G401 (cell line): ENCODE results near the gene CCDC69. TPM values are rescaled to one million over a fixed set of nuclear protein-coding genes. Genes with fewer than 3 reads are reported as not detected.

ENCODE experiments used
- DNase-seq: peaks from one replicate; pipeline ENCODE4 v3.0.0-alpha.2; 2015; ENCODE audit warnings: low spot score
- in situ Hi-C: cut with HindIII; loops from 2 replicates; pipeline ENCODE4 v1.10.0; 2016; ENCODE audit warnings: low sequenced_read_pairs, mixed read lengths
- total RNA-seq: library from RNA; depleted of rRNA; stranded (reverse); fragments of >200 nt; shearing (Covaris generic); gene quantifications from 2 replicates; pipeline ENCODE4 v1.2.3, GENCODE V29; 2014

Gene CCDC69
- total RNA-seq, 1 experiment from 2014 or later: 3.9 TPM

- in situ Hi-C loops: no loop called here
- peak; percentile 8 for DNase-seq
Measured at GRCh38 chr5:151154931-151155774, 68.7 kb downstream of the CCDC69 start.

GRCh38 chr5:151153766-151154272 is 70.1 kb downstream of the CCDC69 start:
- no peak for DNase-seq
- in situ Hi-C loops: no loop called here

GRCh38 chr5:151153300-151153699 is 70.6 kb downstream of the CCDC69 start:
- in situ Hi-C loops: no loop called here
- peak; percentile 9 for DNase-seq

- in situ Hi-C loops: no loop called here
- DNase-seq: no peak
Measured at GRCh38 chr5:151151793-151152192, 72.1 kb downstream of the CCDC69 start.

GRCh38 chr5:151151263-151151660 is 72.6 kb downstream of the CCDC69 start:
- DNase-seq: no peak
- in situ Hi-C loops: no loop called here

DNA sequence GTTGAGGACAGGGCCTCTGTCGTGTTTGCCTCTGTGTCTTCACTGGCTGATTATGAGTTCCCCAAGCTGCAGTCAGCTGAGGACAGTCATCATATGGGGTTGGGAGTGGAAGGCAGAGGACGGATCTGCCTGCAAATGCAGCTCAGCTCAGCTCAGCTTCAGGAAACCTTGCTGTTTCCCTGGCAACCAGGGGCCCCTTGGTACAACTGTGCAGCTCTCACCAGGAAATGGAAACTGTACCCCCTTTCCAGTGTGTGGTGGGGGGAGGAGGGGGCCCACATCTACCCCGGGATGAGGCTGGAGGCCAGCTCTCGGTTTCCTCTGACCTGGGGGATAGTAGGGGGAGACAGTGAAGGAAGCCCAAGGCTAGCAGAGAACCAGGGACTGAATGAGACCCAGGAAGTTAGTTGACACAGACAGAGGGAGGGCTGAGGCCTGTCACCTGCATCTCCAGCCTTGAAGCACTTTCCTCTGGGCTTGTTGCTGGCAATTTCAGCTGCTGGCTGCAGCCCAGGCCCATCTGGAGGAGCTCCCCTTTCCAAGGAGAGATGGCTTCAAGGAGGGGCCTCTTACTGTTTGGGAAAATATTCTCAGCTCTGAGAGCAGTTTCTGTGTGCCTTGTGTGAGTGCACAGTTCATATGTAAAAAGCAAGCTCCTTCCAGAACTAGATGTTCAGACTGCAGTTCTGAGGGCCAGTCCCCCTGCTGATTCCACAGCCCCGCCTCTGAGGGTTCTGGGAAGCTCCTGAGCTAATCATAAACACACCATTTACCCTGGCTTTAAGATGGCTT is 73.2 kb downstream of the CCDC69 start:
- peak; percentile 76 for DNase-seq
- in situ Hi-C loops: no loop called here

DNA sequence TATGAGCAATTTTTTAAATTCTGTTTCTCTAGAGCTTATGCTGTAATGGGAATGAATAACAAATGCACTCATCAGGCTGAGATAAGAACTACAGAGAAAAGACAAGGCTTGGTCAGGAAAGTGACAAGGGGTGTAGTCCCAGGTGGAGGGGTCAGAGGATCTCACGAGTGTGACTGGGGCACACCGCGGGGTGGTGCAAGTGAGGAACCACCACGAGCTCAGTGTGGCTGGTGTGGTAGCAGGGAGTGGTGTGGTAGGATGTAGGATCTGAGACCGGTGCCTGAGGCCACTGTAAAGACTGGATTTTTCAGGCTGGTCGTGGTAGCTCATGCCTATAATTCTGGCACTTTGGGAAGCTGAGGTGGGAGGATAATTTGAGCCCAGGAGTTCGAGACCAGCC is 75.3 kb downstream of the CCDC69 start:
- in situ Hi-C loops: no loop called here
- no peak for DNase-seq

- DNase-seq: no peak
- in situ Hi-C loops: no loop called here
Measured at GRCh38 chr5:151147033-151147432, 76.9 kb downstream of the CCDC69 start.

DNA sequence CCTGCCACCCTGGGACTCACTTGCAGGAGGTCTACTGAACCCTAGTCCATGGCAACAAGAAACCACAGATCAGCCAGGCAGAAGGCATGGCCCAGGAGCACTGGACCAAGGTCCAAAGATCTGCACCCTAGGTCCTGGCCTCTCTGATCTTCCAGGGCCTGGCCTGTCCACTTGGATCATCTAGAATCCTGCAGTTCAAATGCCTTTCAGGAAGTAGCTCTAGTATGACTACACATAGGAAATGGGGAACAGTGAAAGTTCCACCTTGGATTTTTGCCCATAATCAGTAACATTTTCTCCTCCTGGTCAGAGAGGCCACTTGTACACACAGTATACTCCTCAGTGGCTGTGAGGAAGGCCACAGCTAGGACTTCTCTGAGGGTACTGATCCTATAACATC is 77.8 kb downstream of the CCDC69 start:
- in situ Hi-C loops: no loop called here

GRCh38 chr5:151144922-151145321 is 79.0 kb downstream of the CCDC69 start:
- in situ Hi-C loops: no loop called here
- no peak for DNase-seq

More for the DNA sequence above, 77.8 kb downstream of the CCDC69 start:
- no peak for DNase-seq

DNA sequence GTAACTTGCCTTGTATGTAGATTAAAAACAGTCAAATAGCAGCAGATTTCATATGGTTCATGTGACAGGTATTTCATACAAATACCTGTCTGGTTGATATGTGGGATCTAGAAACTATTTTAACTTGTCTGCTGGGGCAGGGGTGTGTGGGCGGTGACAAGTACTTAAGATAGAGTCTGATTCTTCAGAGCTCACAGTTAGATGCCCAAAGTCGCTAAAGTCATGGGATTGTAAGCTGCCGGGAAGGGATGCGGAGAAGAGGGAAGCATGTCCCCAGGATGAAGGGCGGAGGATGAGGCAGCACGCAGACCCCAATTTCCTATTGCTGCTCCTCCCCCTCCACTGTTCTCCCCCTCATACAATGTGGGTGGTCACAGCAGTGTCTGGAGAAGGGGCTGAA is 79.6 kb downstream of the CCDC69 start:
- in situ Hi-C loops: no loop called here
- no peak for DNase-seq

- no peak for DNase-seq
- in situ Hi-C loops: no loop called here
Measured at GRCh38 chr5:151143645-151144044, 80.2 kb downstream of the CCDC69 start.

DNA sequence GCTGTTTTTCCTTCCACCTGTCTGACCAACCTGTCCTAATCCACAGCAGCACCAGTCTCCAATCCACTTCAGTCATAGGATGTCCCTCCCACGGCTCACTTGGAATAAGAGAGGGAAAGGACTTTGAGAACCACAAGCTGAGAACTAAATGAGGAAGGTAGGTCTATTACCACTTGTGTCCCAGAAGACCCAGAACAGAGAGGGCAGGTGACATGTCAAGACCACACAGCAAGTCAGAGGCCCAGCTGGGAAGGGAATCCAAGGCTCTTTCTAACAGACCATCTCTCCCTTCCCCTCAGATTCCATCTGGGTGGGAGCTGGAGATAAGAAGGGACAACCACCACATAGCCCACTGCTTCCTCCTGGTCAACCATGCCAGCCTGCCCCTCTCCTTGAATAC is 81.0 kb downstream of the CCDC69 start:
- no peak for DNase-seq
- in situ Hi-C loops: no loop called here

GRCh38 chr5:151141535-151141934 is 82.4 kb downstream of the CCDC69 start:
- in situ Hi-C loops: no loop called here
- DNase-seq: no peak

GRCh38 chr5:151140686-151141459 is 83.0 kb downstream of the CCDC69 start:
- no peak for DNase-seq

DNA sequence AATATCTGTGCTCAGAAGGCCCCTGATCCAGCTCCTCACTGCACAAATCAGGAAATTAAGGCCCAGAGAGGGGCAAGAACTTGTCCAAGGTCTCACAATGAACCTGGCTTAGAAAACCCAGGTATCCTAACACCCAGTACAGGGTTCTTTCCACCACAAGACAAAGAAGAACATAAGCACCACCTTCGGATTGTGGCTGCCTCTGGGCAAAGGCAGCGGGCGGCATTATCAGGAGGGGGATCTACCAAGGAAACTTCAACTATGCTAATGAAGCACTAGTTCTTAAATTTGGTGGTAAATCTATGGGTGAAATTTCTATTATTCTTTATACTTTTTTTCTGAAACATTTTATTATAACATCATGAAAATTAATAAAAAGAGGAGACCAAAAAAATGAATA is 84.2 kb downstream of the CCDC69 start:
- DNase-seq: no peak
- in situ Hi-C loops: no loop called here

More at GRCh38 chr5:151140686-151141459, 83.0 kb downstream of the CCDC69 start:
- in situ Hi-C loops: no loop called here

GRCh38 chr5:151139015-151139414 is 84.9 kb downstream of the CCDC69 start:
- in situ Hi-C loops: no loop called here
- DNase-seq: no peak

GRCh38 chr5:151138114-151138513 is 85.8 kb downstream of the CCDC69 start:
- DNase-seq: no peak
- in situ Hi-C loops: no loop called here

GRCh38 chr5:151137067-151137825 is 86.6 kb downstream of the CCDC69 start:
- in situ Hi-C loops: no loop called here
- peak; percentile 49 for DNase-seq
